Stimulated activated CD8-positive, alpha-beta memory T cell treated with anti-CD3 and anti-CD28 coated beads, Interleukin-2, amount 100 ng/mL, for 48 hours (primary cell): Measurements from ENCODE around the gene NTM.

Source experiments
- DNase-seq, 2 donors: peaks; one replicate each; pipeline ENCODE4 v3.0.0-alpha.2; 2020; ENCODE audit warnings: low read depth in 2 of 2

NTM gene

GRCh38 chr11:131601586-131601985 lies 231.2 kb downstream of the NTM start:
- DNase-seq: no peak

GRCh38 chr11:131602431-131602830 lies 232.0 kb downstream of the NTM start:
- DNase-seq: no peak

- no peak for DNase-seq
These were observed 236.5 kb downstream of the NTM start for GRCh38 chr11:131606811-131607335.

- DNase-seq: no peak
These were observed 238.9 kb downstream of the NTM start for GRCh38 chr11:131609337-131609736.

GRCh38 chr11:131609921-131610320 lies 239.5 kb downstream of the NTM start:
- DNase-seq: no peak

- no peak for DNase-seq
These were observed 240.9 kb downstream of the NTM start for GRCh38 chr11:131611322-131611721.

- DNase-seq: no peak
These were observed 242.1 kb downstream of the NTM start for GRCh38 chr11:131612533-131612932.

GRCh38 chr11:131614631-131615030 lies 244.2 kb downstream of the NTM start:
- no peak for DNase-seq

GRCh38 chr11:131615611-131616010 lies 245.2 kb downstream of the NTM start:
- DNase-seq: no peak

- no peak for DNase-seq
These were observed 246.2 kb downstream of the NTM start for GRCh38 chr11:131616481-131617140.

GRCh38 chr11:131618201-131618600 lies 247.8 kb downstream of the NTM start:
- no peak for DNase-seq

- DNase-seq: no peak
These were observed 251.8 kb downstream of the NTM start for GRCh38 chr11:131622193-131622592.

- DNase-seq: no peak
These were observed 254.1 kb downstream of the NTM start for GRCh38 chr11:131624531-131624930.

- DNase-seq: no peak
These were observed 256.4 kb downstream of the NTM start for GRCh38 chr11:131626788-131627187.

GRCh38 chr11:131628739-131629138 lies 258.3 kb downstream of the NTM start:
- no peak for DNase-seq

- no peak for DNase-seq
These were observed 259.6 kb downstream of the NTM start for GRCh38 chr11:131629925-131630540.

GRCh38 chr11:131632971-131633370 lies 262.6 kb downstream of the NTM start:
- no peak for DNase-seq

GRCh38 chr11:131633921-131634715 lies 263.7 kb downstream of the NTM start:
- no peak for DNase-seq

- no peak for DNase-seq
These were observed 267.2 kb downstream of the NTM start for GRCh38 chr11:131637469-131638175.

- DNase-seq: no peak
These were observed 268.5 kb downstream of the NTM start for GRCh38 chr11:131638889-131639288.

- DNase-seq: no peak
These were observed 269.9 kb downstream of the NTM start for GRCh38 chr11:131640320-131640719.
